HG03196 (cell line): ENCODE results near the gene SMIM41.
A peak's percentile ranks its signal among the peaks of the same experiment; 100 is the strongest.

Experiments
- ATAC-seq: cut with Tn5 transposase; IDR thresholded peaks from one replicate; pipeline ENCODE4 v1.9.1; 2021; ENCODE audit not compliant: unreplicated experiment

Gene SMIM41

DNA sequence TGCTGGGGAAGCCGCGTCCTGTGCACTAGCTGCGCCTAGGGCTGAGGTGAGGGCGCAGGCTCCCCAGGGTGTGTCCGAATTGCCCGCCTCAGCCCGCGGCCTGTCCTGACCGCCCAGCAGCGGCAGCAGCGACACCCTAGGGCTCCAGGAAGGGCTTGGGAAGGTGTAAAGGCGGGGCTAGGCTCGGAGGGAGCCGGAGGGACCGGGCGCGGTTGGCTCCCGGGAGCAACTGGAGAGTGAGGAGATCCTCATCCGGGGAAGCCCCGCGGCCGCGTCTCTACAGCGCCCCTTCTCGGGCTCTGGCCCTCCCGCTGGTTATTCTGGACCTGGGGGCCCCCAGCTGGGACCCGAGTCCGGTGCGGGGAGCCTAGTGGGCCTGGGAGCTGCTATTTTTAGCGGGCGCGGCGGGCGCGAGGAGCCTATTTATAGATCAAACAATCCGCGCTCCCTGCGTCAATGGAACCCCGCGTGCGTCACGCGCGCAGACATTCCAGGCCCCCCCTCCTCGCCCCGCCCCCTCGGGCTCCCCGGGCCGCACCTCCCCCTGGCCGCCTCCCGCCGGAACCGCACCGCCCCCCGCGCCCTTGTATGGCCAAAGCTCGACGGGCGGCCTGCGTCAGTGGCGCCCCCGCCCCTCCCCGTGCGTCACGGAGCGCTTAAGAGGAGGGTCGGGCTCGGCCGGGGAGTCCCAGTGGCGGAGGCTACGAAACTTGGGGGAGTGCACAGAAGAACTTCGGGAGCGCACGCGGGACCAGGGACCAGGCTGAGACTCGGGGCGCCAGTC, 28.6 kb upstream of the SMIM41 start, which contains the start of gene NR4A1:
NR4A1 (plus strand) TSS at position 685 of the 784 bp plus-strand sequence. CDS start 2,887 bp downstream, outside the sequence.
- ATAC-seq: peak; percentile 77

DNA sequence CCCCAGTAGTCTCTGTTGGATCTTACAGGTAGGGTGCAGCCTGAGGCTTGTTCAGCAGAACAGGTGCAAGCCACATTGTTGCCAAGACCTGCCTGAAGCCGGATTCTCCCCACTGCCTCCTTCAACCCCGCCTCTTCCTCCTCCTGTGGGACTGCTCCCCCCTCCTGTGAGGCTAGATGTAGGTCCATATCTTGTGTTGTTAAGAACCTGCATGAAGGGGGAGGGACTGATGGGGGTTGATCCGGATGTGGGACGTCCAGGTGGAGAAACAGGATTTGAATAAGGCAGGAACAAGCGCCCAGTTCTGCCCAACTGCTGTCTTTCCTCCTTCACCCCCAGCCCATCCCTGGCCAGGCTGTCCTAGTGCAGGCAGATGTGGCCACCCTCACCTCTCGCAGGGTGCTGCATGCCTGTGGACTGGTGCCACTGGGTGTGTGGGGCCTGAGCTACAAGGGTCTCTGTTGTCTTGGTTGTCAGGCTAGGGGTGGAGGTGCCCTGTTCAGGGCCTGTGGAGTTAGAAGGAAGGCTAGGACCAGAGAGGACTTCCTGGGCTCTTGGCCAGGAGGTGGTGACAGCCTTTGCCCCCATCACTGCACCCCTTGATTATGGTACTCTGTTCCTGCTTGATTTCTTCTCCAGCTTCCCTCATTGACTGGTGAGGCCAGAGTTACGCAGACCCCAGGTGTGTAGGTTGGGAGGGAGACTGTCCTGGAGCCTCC, 26.9 kb upstream of the SMIM41 start:
- no peak for ATAC-seq

DNA sequence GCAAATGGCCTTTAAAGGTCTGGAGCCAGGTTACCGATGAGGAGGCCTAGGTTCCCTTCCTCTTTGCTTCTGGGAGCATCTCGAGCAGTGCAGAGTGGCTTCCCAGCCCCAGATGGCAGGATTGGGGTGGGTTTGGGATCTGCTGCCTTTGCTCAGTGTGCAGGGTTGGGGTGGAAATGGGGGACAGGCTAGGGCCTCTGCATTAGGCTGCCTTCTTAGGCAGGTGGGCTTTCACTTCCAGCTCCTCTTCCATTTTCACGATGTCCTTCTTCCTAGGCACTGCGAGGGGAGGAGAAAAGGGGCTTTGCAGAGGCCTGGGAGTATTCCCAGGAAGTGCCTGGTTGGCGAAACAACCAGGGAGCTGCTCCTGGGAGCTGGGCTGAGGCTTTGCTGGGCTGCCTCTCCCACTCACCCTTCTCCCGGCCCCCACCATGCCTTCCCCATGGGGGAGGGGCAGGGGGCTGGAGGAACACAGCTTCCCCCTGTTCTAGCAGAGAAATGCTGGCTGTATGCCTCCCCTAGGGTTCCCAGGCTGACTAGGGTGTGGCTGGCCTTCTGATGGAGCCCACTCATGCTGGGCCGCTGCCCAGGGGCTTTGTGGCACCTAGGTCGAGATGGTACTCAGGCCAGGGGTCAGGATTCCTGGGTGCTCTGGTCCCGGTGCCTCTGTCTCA, 25.8 kb upstream of the SMIM41 start:
- ATAC-seq: no peak

DNA sequence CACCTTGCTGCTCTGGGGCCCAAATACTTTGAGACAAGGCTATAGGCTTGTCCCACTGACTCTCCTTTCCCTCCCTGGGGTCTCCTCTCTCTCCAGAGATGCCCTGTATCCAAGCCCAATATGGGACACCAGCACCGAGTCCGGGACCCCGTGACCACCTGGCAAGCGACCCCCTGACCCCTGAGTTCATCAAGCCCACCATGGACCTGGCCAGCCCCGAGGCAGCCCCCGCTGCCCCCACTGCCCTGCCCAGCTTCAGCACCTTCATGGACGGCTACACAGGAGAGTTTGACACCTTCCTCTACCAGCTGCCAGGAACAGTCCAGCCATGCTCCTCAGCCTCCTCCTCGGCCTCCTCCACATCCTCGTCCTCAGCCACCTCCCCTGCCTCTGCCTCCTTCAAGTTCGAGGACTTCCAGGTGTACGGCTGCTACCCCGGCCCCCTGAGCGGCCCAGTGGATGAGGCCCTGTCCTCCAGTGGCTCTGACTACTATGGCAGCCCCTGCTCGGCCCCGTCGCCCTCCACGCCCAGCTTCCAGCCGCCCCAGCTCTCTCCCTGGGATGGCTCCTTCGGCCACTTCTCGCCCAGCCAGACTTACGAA, 25.2 kb upstream of the SMIM41 start:
- ATAC-seq: no peak

DNA sequence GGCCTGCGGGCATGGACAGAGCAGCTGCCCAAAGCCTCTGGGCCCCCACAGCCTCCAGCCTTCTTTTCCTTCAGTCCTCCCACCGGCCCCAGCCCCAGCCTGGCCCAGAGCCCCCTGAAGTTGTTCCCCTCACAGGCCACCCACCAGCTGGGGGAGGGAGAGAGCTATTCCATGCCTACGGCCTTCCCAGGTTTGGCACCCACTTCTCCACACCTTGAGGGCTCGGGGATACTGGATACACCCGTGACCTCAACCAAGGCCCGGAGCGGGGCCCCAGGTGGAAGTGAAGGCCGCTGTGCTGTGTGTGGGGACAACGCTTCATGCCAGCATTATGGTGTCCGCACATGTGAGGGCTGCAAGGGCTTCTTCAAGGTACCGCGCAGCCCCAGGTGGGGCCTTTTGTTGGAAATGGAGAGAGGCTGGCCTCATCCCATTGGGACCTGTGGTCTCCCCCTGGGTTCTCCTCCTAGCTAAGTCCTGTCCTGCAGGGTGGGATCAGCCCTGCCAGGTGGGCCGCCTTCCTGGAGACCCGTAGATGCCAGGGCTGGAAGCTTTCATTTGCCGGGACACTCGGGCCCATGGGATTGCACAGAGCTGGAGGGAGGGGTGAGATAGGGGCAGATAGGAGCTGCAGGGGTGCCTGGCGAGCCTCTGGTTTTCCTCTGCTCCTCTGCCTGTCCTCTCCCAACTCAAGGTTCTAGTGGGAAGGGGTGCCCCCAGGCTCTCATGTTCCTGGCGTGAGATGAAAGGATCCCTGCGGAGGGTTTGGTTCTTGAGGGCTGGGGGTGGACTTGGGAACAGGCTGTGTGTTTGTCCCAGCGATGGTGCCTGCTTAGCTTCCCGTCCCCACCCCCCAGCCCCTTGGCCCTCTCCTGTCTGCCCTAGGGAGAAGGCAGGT, 24.4 kb upstream of the SMIM41 start:
- ATAC-seq: no peak

DNA sequence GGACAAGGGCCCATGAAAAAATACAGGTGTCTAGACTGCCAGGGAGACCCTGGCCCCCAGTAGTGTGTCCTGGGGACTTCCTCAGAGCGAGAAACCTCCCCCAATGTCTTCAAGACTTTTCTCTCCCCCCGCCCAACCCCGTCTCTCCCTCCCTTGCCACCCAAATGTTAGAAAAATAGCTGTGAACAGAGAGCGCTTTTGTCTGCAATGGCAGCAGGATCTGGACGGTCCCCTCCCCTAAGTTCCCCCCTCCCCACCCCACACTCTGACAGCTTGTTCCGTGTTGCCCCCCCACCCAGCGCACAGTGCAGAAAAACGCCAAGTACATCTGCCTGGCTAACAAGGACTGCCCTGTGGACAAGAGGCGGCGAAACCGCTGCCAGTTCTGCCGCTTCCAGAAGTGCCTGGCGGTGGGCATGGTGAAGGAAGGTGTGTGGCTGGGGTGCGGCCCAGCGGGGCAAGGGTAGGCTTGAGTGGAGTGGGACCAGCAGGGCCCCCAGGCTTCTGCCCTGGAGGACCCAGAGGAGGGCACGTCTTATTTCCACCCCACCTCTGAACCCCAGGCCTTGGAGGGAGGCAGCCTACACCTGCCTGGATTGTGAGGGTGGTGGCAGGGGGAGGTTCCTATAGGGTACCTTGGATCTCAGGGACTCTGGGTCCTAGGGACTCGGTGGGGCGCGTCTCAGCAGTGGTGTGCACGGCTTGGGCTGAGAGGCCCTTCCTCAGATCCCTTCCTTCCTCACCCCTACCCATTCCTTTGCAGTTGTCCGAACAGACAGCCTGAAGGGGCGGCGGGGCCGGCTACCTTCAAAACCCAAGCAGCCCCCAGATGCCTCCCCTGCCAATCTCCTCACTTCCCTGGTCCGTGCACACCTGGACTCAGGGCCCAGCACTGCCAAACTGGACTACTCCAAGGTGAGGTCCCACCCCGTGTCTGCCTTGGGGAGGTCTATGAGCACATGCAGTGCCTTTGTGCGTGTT, 23.5 kb upstream of the SMIM41 start:
- no peak for ATAC-seq

DNA sequence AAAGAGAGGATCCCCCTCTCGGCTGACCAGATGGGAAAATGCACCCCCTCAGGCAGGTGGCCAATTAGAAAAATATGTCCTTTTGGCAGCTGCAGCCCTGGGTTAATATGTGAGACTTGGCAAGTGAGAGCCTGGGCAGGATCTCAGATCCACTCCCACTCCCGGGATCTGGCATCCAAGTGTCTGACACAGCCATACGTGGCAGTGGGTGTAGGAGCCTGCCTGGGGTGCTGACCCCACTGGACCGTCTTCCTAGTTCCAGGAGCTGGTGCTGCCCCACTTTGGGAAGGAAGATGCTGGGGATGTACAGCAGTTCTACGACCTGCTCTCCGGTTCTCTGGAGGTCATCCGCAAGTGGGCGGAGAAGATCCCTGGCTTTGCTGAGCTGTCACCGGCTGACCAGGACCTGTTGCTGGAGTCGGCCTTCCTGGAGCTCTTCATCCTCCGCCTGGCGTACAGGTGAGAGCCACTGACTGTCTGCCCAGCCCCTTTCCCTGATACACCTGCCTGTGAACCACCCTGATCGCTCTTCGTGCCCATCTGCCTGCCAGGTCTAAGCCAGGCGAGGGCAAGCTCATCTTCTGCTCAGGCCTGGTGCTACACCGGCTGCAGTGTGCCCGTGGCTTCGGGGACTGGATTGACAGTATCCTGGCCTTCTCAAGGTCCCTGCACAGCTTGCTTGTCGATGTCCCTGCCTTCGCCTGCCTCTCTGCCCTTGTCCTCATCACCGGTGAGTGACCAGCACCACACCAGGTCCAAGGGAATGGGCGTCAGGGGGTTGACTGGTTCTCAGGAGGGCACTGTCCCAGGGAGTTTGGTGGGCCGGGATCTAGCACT, 22.5 kb upstream of the SMIM41 start:
- no peak for ATAC-seq

DNA sequence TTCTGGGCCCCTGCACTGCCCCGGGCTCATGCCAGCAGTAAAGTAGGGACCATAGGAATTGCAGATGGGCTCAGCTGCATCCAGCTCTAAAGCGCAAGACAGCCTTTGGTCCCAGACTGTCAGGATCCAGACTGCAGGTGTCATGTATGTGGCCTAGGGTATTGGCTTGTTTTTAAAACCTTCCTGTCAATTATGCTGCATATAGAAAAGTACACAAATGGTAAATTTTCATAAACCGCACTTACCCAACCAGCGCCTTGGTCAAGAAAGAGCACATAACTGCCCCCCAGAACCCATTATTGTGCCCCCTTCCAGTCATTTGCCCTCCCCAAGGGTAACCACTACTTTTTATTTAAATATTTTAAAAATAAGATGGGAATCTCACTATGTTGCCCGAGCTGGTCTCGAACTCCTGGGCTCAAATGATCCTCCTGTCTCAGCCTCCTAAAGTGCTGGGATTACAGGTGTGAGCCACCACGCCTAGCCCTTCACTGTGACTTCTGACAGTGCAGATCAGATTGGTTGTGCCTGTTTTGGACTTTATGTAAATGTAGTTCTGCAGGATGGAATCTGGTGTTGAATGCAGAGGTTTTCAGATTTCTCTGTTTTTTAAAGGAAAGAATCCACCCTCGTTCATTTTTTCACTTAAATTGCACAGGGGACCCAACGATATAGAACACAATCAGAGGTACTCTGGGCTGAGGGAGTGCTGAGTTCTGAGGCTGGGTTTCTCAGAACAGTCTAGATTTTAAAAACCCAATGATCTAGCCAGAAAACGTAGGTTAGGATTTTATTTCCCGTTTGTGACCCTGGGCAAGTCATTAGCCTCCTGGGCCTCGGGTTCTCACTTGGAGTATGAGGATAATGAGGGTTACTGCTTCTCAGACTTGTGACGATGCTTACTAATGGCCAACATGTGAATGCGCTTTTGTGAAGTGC, 21.6 kb upstream of the SMIM41 start:
- no peak for ATAC-seq

DNA sequence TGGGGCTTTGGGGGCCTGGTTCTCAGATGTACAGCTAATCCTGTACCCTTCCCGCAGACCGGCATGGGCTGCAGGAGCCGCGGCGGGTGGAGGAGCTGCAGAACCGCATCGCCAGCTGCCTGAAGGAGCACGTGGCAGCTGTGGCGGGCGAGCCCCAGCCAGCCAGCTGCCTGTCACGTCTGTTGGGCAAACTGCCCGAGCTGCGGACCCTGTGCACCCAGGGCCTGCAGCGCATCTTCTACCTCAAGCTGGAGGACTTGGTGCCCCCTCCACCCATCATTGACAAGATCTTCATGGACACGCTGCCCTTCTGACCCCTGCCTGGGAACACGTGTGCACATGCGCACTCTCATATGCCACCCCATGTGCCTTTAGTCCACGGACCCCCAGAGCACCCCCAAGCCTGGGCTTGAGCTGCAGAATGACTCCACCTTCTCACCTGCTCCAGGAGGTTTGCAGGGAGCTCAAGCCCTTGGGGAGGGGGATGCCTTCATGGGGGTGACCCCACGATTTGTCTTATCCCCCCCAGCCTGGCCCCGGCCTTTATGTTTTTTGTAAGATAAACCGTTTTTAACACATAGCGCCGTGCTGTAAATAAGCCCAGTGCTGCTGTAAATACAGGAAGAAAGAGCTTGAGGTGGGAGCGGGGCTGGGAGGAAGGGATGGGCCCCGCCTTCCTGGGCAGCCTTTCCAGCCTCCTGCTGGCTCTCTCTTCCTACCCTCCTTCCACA, 20.7 kb upstream of the SMIM41 start:
- ATAC-seq: no peak

DNA sequence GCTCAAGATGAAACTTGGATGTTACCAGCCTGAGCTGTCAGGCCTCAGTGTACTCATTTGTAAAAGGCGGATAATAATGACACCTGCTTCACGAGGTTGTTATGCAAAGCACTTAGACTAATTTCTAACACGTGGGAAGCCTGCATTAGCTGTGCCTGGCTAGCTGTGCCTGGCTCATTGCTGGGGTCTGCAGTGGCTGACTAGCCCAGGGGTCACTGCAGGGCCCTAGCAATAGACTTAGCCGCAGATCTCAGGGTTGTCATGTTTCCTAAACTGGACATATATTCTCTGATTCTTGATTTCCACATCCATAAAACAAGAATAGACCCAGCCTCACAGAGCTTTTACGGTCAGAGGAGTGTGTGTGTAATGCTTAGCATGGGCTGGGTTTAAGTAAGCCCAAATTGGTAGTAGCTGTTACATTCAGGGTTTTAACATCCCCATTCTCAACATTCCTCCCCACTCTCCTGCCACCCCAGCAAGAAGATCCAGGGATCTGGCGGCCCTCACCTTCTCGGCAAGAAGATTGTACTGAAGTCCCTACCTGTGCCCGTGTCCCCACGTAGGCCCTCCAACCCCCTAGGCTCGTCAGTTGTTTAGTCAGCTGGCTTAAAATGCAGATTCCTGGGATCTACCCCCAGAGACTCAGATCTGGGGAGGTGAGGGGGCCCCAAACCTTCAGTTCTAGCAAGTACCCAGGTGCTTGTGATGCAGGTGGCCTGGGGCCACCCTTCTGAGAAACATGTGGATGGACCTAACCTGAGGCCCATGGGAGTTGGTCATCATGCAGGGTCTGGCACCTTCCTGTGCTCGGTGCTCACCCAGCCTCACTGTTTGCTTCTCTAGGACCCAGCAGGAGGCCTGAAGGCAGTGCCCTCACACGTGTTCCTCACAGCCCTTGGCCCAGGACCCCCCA, 19.7 kb upstream of the SMIM41 start:
- ATAC-seq: no peak

DNA sequence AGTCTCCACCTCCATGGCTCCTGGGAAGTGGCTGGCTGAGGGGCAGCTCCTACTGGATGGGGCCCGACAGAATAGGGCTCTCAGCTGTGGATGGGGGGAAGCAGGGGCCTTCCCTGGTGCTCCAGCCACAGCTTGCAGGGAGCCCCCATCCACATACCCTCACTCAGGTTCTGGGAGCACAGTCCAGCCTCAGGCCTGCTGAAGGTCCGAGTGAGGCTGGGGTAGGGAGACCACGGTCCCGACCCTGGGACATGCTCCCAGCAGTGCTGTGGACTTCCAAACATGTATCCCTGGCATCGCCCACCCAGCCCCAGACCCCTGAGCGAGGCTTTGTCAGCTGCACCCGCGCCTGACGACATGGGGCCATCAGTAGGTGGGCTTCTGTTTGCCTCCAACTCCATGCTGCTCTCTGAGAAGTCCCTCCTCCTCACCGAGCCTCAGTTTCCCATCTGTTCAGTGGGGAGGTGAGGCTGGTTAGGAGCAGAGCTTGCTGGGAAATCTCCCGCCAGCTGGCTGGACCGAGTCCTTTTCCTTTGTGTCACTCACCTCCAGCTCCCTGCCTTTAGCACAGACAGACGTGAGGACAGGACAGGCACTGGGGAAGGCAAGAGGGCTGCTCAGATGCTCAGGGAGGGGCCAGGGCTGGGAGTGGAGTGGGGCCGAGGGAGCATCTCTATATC, 18.9 kb upstream of the SMIM41 start:
- no peak for ATAC-seq

DNA sequence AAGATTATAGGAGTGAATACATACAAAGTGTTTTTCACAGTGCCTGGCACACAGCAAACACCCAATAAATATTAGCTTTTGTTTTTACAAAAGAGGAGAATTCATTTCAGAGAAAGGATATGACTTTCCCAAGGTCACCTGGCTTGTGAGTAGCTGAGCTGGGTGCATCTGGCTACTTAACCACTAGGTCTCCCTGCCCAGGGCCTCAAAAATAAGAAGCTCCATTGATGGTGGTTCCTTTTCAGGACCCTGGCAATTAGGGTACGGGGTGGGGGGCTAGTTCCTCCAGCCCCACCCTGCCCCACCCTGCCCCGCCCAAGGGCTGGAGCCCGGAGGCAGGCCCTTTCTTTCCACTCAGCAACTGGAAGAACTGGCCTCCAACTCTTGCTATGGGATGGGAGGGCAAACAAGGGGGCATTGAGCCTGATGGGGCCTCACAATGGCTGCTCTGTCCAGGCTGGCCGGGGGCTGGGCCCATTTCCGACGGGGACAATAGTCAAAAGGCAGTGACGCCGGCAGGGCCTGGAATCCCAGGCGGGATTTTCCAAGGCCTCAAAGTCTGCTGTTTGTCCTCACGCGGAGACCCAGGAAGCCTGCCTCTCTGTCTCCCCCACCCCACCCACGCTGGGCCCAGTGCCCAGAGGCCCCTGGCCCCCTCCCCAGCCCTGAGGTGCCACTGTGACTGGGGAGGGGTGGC, 17.9 kb upstream of the SMIM41 start:
- no peak for ATAC-seq

DNA sequence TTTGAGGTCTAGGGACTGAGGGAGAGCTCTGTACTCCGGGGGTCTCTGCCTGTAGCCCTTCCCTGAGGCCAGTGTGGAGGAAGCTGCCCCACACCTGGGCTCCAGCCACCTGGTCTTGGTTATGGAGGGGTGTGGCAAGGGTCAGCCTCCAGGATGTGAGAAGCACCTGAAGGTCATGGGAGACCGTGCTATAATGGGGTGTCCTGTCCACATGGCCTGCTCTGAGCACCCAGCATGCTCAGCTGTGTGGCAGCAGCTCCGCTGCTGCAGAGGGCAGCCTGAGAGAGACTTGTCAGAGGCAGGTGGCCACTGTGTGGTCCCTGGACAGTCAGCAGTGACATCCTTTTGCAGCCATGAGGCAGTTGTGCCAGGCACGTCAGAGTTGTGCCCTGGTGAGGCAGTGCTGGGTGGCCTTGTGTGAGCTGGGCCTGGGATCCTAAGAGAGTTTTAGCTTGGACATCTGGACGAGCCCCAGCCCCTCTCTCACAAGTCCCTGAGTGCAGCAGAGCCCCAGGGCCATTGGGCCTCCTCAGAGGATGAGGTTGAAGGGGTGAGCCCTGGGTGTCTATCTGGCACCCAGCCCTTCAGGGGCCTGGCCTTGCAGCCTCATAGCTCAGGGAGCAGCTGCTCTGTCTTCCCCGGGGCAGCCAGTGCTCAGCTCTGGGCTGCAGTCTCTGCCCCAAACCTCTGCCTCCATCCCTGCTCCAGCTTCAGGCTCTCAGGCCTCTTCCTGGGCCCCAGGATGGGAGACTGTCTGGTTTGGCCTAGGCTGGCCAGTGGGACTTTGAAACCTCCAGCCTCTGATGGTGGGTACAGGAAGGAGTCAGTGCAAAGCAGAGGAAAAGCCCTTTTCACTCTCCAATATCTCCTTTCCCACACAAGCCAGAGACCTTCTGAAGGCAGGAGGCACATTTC, 17.1 kb upstream of the SMIM41 start:
- ATAC-seq: no peak
